ENCODE data around the gene SMARCA2. TPM values are rescaled to one million over a fixed set of nuclear protein-coding genes. Genes with fewer than 3 reads are reported as not detected.

The SMARCA2 gene
- total and polyA plus RNA-seq, 2 donors (not counting 1 experiment from before 2014, with no cell fraction given): 75.3 to 250 TPM

GRCh38 chr9:2128141-2128540, 113.0 kb downstream of the SMARCA2 start:
- ChIA-PET POLR2A (interaction anchor here (0.6 kb wide), 1 partner anchor 73 kb away, joined by 3 read pairs; no protein-coding TSS in a partner anchor), CTCF (interaction anchor here (1.1 kb wide), 2 partner anchors 71 to 188 kb away, joined by 3 read pairs; no protein-coding TSS in a partner anchor)
- H3K36me3 ChIP-seq (replicated peaks in 1 of 2; ENCODE audit: control extremely low read depth in 1 of 2, control insufficient read depth in 1 of 2, extremely low read depth in 1 of 2, insufficient read depth in 2 of 2, low read length in 1 of 2): peaks cover 0 to 74% of the 10 kb centered on the region in 2 experiments
- H4K20me1 ChIP-seq (ENCODE audit: control insufficient read depth, insufficient read depth, low read length, poor library complexity, severe bottlenecking): peaks cover 49% of the 10 kb centered on the region
- no peak overlapping the region for H3K9ac ChIP-seq (ENCODE audit: low read length)
- no peak for DNase-seq
- Mint-ChIP-seq H3K27me3 (no peaks in the 10 kb centered on the region), H3K27ac (peak overlapping the region; percentile 74), H3K9me3 (ENCODE audit: insufficient read depth) (no peaks in the 10 kb centered on the region), H3K4me3 (no peak overlapping the region), H3K4me1 (peaks cover 30% of the 10 kb centered on the region)
- ATAC-seq (ENCODE audit: low read depth): no peak
- H3K4me3 ChIP-seq (ENCODE audit: control extremely low read depth in 1 of 5, extremely low read depth in 1 of 5, insufficient read depth in 1 of 5, low read depth in 2 of 5, low read length in 4 of 5): no peak overlapping the region
- intact Hi-C loops (cut with micrococcal nuclease): no loop called here
- no peak overlapping the region for H3K27ac ChIP-seq (ENCODE audit: low read length in 2 of 2)
- no peak overlapping the region for H2AFZ ChIP-seq (ENCODE audit: insufficient read depth, low read depth, low read length, poor library complexity, severe bottlenecking)
- no peaks in the 10 kb centered on the region for H3K27me3 ChIP-seq (replicated peaks in 1 of 4; ENCODE audit: control extremely low read depth in 1 of 4, control insufficient read depth in 3 of 4, insufficient read depth in 4 of 4, low read length in 3 of 4)
- H3K9me3 ChIP-seq (ENCODE audit: control extremely low read depth in 1 of 3, control insufficient read depth in 2 of 3, insufficient read depth in 1 of 3, low read length in 2 of 3): no peaks in the 10 kb centered on the region
- WGBS (ENCODE audit: insufficient coverage): 100% methylated on average over 3 of the region's 3 CpGs
- H3K79me2 ChIP-seq (ENCODE audit: control insufficient read depth, insufficient read depth, low read length): peaks cover 67% of the 10 kb centered on the region
- no peak overlapping the region for H3K4me2 ChIP-seq (replicated peaks; ENCODE audit: low read depth, low read length, poor library complexity, severe bottlenecking)
- TF ChIP-seq EZH2 (IDR thresholded peaks at IDR 0.05; ENCODE audit: borderline replicate concordance, insufficient read depth, low read depth, low read length, poor library complexity, severe bottlenecking) (no peak), CTCF (IDR thresholded peaks at IDR 0.05) (no peak)
- peaks cover 13 to 16% of the 10 kb centered on the region in 2 donors for H3K4me1 ChIP-seq (ENCODE audit: control insufficient read depth in 2 of 2, insufficient read depth in 2 of 2, low read length in 2 of 2)

- no peaks in the 10 kb centered on the region for H3K27me3 ChIP-seq (replicated peaks in 1 of 4; ENCODE audit: control extremely low read depth in 1 of 4, control insufficient read depth in 3 of 4, insufficient read depth in 4 of 4, low read length in 3 of 4)
- no peak for DNase-seq
- TF ChIP-seq EZH2 (IDR thresholded peaks at IDR 0.05; ENCODE audit: borderline replicate concordance, insufficient read depth, low read depth, low read length, poor library complexity, severe bottlenecking): no peak
- TF ChIP-seq CTCF (IDR thresholded peaks at IDR 0.05): no peak
- Mint-ChIP-seq H3K9me3 (ENCODE audit: insufficient read depth) (no peaks in the 10 kb centered on the region), H3K27me3 (no peaks in the 10 kb centered on the region), H3K4me3 (no peak overlapping the region), H3K27ac (no peak overlapping the region), H3K4me1 (peaks cover 30% of the 10 kb centered on the region)
- no peak overlapping the region for H3K27ac ChIP-seq (ENCODE audit: low read length in 2 of 2)
- no peak overlapping the region for H3K9ac ChIP-seq (ENCODE audit: low read length)
- H2AFZ ChIP-seq (ENCODE audit: insufficient read depth, low read depth, low read length, poor library complexity, severe bottlenecking): no peak overlapping the region
- H3K79me2 ChIP-seq (ENCODE audit: control insufficient read depth, insufficient read depth, low read length): peaks cover 72% of the 10 kb centered on the region
- ChIA-PET POLR2A (interaction anchor here (0.6 kb wide), 1 partner anchor 74 kb away, joined by 3 read pairs; no protein-coding TSS in a partner anchor), CTCF (interaction anchor here (1.1 kb wide), 2 partner anchors 70 to 189 kb away, joined by 3 read pairs; no protein-coding TSS in a partner anchor)
- H3K36me3 ChIP-seq (replicated peaks in 1 of 2; ENCODE audit: control extremely low read depth in 1 of 2, control insufficient read depth in 1 of 2, extremely low read depth in 1 of 2, insufficient read depth in 2 of 2, low read length in 1 of 2): peaks cover 0 to 76% of the 10 kb centered on the region in 2 experiments
- intact Hi-C loops (cut with micrococcal nuclease): no loop called here
- H3K4me3 ChIP-seq (ENCODE audit: control extremely low read depth in 1 of 5, extremely low read depth in 1 of 5, insufficient read depth in 1 of 5, low read depth in 2 of 5, low read length in 4 of 5): no peak overlapping the region
- H3K9me3 ChIP-seq (ENCODE audit: control extremely low read depth in 1 of 3, control insufficient read depth in 2 of 3, insufficient read depth in 1 of 3, low read length in 2 of 3): no peaks in the 10 kb centered on the region
- no peak for ATAC-seq (ENCODE audit: low read depth)
- peaks cover 53% of the 10 kb centered on the region for H4K20me1 ChIP-seq (ENCODE audit: control insufficient read depth, insufficient read depth, low read length, poor library complexity, severe bottlenecking)
- peaks cover 13 to 16% of the 10 kb centered on the region in 2 donors for H3K4me1 ChIP-seq (ENCODE audit: control insufficient read depth in 2 of 2, insufficient read depth in 2 of 2, low read length in 2 of 2)
- WGBS (ENCODE audit: insufficient coverage): 100% methylated on average over 1 of the region's 1 CpG
- H3K4me2 ChIP-seq (replicated peaks; ENCODE audit: low read depth, low read length, poor library complexity, severe bottlenecking): no peak overlapping the region
These were observed 113.5 kb downstream of the SMARCA2 start for GRCh38 chr9:2128618-2129017.
